Loucy (cell line): Measurements from ENCODE around the gene NKX1-1.

Experiments used
- EZH2phosphoT487 ChIP-seq: fragments of 200-600 bp; IDR thresholded peaks from 2 replicates; pipeline ENCODE4 v1.6.1; 2018; ENCODE audit warnings: antibody characterized with exemption, mild to moderate bottlenecking, moderate library complexity, borderline replicate concordance
- TF ChIP-seq, protein P1 (sequence below): fragments of 200-600 bp; sonication (generic); conservative IDR thresholded peaks from 2 replicates; pipeline ENCODE4 v1.5.1; 2014; ENCODE audit warnings: mild to moderate bottlenecking, antibody characterized with exemption, low read length

DNA sequence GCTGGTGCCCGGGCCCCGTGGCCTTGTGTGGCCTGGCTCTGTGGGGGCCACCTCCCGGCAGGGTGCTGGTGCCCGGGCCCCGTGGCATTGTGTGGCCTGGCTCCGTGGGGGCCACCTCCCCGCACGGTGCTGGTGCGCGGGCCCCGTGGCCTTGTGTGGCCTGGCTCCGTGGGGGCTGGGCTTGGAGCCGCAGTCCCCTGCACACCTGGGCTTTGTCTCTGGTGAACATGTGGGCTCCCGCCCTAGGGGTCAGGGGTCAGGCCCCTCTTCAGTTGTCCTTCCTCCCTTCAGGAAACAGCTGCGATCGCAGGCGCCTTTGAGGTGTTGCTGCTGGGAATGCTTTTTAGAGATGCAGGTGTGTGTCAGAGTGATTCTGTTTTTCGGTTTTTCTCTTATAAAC, 42.0 kb downstream of the NKX1-1 start:
- TF ChIP-seq, protein P1, sequence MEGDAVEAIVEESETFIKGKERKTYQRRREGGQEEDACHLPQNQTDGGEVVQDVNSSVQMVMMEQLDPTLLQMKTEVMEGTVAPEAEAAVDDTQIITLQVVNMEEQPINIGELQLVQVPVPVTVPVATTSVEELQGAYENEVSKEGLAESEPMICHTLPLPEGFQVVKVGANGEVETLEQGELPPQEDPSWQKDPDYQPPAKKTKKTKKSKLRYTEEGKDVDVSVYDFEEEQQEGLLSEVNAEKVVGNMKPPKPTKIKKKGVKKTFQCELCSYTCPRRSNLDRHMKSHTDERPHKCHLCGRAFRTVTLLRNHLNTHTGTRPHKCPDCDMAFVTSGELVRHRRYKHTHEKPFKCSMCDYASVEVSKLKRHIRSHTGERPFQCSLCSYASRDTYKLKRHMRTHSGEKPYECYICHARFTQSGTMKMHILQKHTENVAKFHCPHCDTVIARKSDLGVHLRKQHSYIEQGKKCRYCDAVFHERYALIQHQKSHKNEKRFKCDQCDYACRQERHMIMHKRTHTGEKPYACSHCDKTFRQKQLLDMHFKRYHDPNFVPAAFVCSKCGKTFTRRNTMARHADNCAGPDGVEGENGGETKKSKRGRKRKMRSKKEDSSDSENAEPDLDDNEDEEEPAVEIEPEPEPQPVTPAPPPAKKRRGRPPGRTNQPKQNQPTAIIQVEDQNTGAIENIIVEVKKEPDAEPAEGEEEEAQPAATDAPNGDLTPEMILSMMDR = no peak
- no peak for TF ChIP-seq EZH2phosphoT487
